HCT116 (cell line): Measurements from ENCODE around the gene MBNL2.

ENCODE experiments used
- CEBPB ChIP-seq: IDR thresholded peaks from 2 replicates; pipeline ENCODE4 v1.6.1; 2012; ENCODE audit warnings: low read depth
- CTCF ChIP-seq, 3 experiments: fragments of 200-600 bp in 1 of 3; sonication (generic) in 1 of 3; IDR thresholded peaks in 2 of 3; conservative IDR thresholded peaks in 1 of 3; 2 replicates each; pipeline ENCODE4 v1.5.1; 2012 to 2017; ENCODE audit warnings: low read depth in 2 of 3, low read length in 2 of 3, antibody characterized with exemption in 1 of 3, borderline replicate concordance in 1 of 3, control low read depth in 1 of 3, mild to moderate bottlenecking in 1 of 3, mixed read lengths in 1 of 3, mixed run types in 1 of 3, moderate library complexity in 1 of 3; ENCODE audit not compliant: insufficient read depth in 1 of 3
- EZH2 ChIP-seq: fragments of 200-600 bp; sonication (generic); IDR thresholded peaks from 2 replicates; pipeline ENCODE4 v1.6.1; 2017; ENCODE audit warnings: antibody characterized with exemption, mixed run types
- POLR2A ChIP-seq: IDR thresholded peaks from 2 replicates; pipeline ENCODE4 v1.7.0; 2011; ENCODE audit warnings: borderline replicate concordance; ENCODE audit not compliant: insufficient read depth, insufficient read length; ENCODE audit errors: extremely low read depth
- POLR2AphosphoS5 ChIP-seq: IDR thresholded peaks from 2 replicates; pipeline ENCODE4 v1.6.1; 2011; ENCODE audit warnings: mild to moderate bottlenecking, low read depth, low read length, moderate library complexity
- RAD21 ChIP-seq: IDR thresholded peaks from 2 replicates; pipeline ENCODE4 v1.6.1; 2012; ENCODE audit warnings: low read depth, mild to moderate bottlenecking
- REST ChIP-seq: IDR thresholded peaks from 2 replicates; pipeline ENCODE4 v1.6.1; 2012; ENCODE audit warnings: low read depth
- SIN3A ChIP-seq: IDR thresholded peaks from 2 replicates; pipeline ENCODE4 v1.6.1; 2012; ENCODE audit warnings: low read depth
- SP1 ChIP-seq: IDR thresholded peaks from 2 replicates; pipeline ENCODE4 v1.6.1; 2012; ENCODE audit warnings: low read depth
- TCF7L2 ChIP-seq: IDR thresholded peaks from 2 replicates; pipeline ENCODE4 v1.7.0; 2011; ENCODE audit warnings: borderline replicate concordance, inconsistent platforms; ENCODE audit not compliant: insufficient read depth, insufficient read length; ENCODE audit errors: extremely low read depth
- YY1 ChIP-seq: IDR thresholded peaks from 2 replicates; pipeline ENCODE4 v1.6.1; 2011; ENCODE audit warnings: low read length, low read depth, moderate library complexity, mild to moderate bottlenecking; ENCODE audit not compliant: insufficient replicate concordance; ENCODE audit errors: extremely low read depth
- ZBTB33 ChIP-seq: IDR thresholded peaks from 2 replicates; pipeline ENCODE4 v1.6.1; 2011; ENCODE audit warnings: mild to moderate bottlenecking, low read length, moderate library complexity; ENCODE audit not compliant: insufficient replicate concordance; ENCODE audit errors: extremely low read depth
- ZFX ChIP-seq: fragments of 450-650 bp; IDR thresholded peaks from 2 replicates; pipeline ENCODE4 v1.6.1; 2017

GRCh38 chr13:97212601-97213040 lies 9.5 kb upstream of the MBNL2 start:
- TF ChIP-seq CTCF (IDR thresholded peaks at IDR 0.05 in 2 of 3, conservative IDR thresholded peaks at IDR 0.05 in 1 of 3; ENCODE audit: borderline replicate concordance in 1 of 3, insufficient read depth in 1 of 3, low read depth in 2 of 3, low read length in 2 of 3) (peak; percentile 58 to 79 (median 76); a peak in 5 of 6 replicates), POLR2A (no peak), SP1 (no peak), ZBTB33 (no peak), EZH2 (no peak), REST (no peak), RAD21 (peak; percentile 76), SIN3A (no peak), ZFX (no peak), POLR2AphosphoS5 (no peak), YY1 (no peak), TCF7L2 (no peak), CEBPB (no peak)
